ENCODE results near the gene EYA2. TPM values are rescaled to one million over a fixed set of nuclear protein-coding genes. Genes with fewer than 3 reads are reported as not detected.

EYA2 gene
- total RNA-seq, 4 donors from 2014 or later: 9.7 to 22.1 (median 14.3) TPM

- 61 to 68% methylated on average over 3 to 4 of the region's 4 CpGs for WGBS, 2 donors
- TF ChIP-seq POLR2A (IDR thresholded peaks at IDR 0.05): no peak
- TF ChIP-seq, protein P1, sequence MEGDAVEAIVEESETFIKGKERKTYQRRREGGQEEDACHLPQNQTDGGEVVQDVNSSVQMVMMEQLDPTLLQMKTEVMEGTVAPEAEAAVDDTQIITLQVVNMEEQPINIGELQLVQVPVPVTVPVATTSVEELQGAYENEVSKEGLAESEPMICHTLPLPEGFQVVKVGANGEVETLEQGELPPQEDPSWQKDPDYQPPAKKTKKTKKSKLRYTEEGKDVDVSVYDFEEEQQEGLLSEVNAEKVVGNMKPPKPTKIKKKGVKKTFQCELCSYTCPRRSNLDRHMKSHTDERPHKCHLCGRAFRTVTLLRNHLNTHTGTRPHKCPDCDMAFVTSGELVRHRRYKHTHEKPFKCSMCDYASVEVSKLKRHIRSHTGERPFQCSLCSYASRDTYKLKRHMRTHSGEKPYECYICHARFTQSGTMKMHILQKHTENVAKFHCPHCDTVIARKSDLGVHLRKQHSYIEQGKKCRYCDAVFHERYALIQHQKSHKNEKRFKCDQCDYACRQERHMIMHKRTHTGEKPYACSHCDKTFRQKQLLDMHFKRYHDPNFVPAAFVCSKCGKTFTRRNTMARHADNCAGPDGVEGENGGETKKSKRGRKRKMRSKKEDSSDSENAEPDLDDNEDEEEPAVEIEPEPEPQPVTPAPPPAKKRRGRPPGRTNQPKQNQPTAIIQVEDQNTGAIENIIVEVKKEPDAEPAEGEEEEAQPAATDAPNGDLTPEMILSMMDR (IDR thresholded peaks at IDR 0.05): no peak
- H3K27ac ChIP-seq: no peak overlapping the region
Observed at GRCh38 chr20:47030271-47030810, 135.7 kb downstream of the EYA2 start.

GRCh38 chr20:47031004-47031403 is 136.4 kb downstream of the EYA2 start:
- H3K27me3 ChIP-seq: no peaks in the 10 kb centered on the region
- H3K4me1 ChIP-seq: peaks cover 3 to 24% (median 8%) of the 10 kb centered on the region in 3 donors
- intact Hi-C loops (cut with DNase I): no loop called here
- DNase-seq: no peak
- peaks cover 0 to 6% (median 0%) of the 10 kb centered on the region in 3 donors for H3K9me3 ChIP-seq
- 51 to 62% methylated on average over 6 to 7 of the region's 7 CpGs for WGBS, 2 donors
- H3K27ac ChIP-seq: no peak overlapping the region
- H3K36me3 ChIP-seq: peaks cover 0 to 16% (median 6%) of the 10 kb centered on the region in 3 donors
- H3K4me3 ChIP-seq: no peak overlapping the region
- TF ChIP-seq POLR2A (IDR thresholded peaks at IDR 0.05): no peak
- TF ChIP-seq, protein P1 (IDR thresholded peaks at IDR 0.05): no peak

More at GRCh38 chr20:47030271-47030810, 135.7 kb downstream of the EYA2 start:
- no peak overlapping the region for H3K4me3 ChIP-seq
- intact Hi-C loops (cut with DNase I): no loop called here
- peaks cover 3 to 24% (median 8%) of the 10 kb centered on the region in 3 donors for H3K4me1 ChIP-seq
- H3K27me3 ChIP-seq: no peaks in the 10 kb centered on the region
- H3K36me3 ChIP-seq: peaks cover 0 to 16% (median 6%) of the 10 kb centered on the region in 3 donors
- no peak for DNase-seq
- H3K9me3 ChIP-seq: peaks cover 0 to 6% (median 0%) of the 10 kb centered on the region in 3 donors

- H3K9me3 ChIP-seq: peaks cover 0 to 6% (median 0%) of the 10 kb centered on the region in 3 donors
- no peak overlapping the region for H3K4me3 ChIP-seq
- H3K36me3 ChIP-seq: peaks cover 0 to 16% (median 6%) of the 10 kb centered on the region in 3 donors
- TF ChIP-seq, protein P1 (IDR thresholded peaks at IDR 0.05): no peak
- TF ChIP-seq POLR2A (IDR thresholded peaks at IDR 0.05): no peak
- H3K27ac ChIP-seq: no peak overlapping the region
- DNase-seq: no peak
- H3K27me3 ChIP-seq: no peaks in the 10 kb centered on the region
- peaks cover 3 to 18% (median 8%) of the 10 kb centered on the region in 3 donors for H3K4me1 ChIP-seq
- 82 to 100% methylated on average over 1 of the region's 1 CpG for WGBS, 2 donors
- intact Hi-C loops (cut with DNase I): no loop called here
Observed at GRCh38 chr20:47031821-47032220, 137.2 kb downstream of the EYA2 start.

GRCh38 chr20:47032933-47033578 is 138.4 kb downstream of the EYA2 start:
- H3K9me3 ChIP-seq: peaks cover 0 to 5% (median 0%) of the 10 kb centered on the region in 3 donors
- peaks cover 0 to 13% (median 6%) of the 10 kb centered on the region in 3 donors for H3K36me3 ChIP-seq
- H3K27ac ChIP-seq: no peak overlapping the region
- TF ChIP-seq, protein P1 (IDR thresholded peaks at IDR 0.05): no peak
- TF ChIP-seq POLR2A (IDR thresholded peaks at IDR 0.05): no peak
- DNase-seq: no peak
- no peaks in the 10 kb centered on the region for H3K27me3 ChIP-seq
- WGBS, 2 donors: 50 to 83% methylated on average over 2 to 8 of the region's 8 CpGs
- intact Hi-C loops (cut with DNase I): no loop called here
- H3K4me3 ChIP-seq: no peak overlapping the region
- H3K4me1 ChIP-seq: peaks cover 0 to 6% (median 3%) of the 10 kb centered on the region in 3 donors

DNA sequence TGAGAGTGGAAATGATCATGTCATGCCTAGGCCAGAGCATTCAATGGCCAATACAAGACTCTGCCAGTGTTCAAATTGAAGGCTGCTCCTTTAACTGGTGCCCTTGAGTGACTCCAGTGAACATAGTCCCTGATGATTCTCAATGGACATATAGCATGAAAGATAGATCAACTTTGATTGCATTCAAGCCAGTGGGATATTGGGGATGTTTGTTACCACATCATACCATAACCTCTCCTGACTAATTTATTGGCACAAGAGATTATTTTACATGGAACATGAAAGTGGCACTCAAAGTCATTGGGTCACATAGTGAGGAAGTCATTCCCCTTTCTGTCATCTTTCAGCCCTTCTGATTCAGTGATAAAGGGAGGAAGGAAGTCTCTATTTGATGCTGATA is 139.0 kb downstream of the EYA2 start:
- intact Hi-C loops (cut with DNase I): no loop called here
- DNase-seq: no peak
- H3K27ac ChIP-seq: no peak overlapping the region
- H3K9me3 ChIP-seq: no peaks in the 10 kb centered on the region
- no peak overlapping the region for H3K4me3 ChIP-seq
- TF ChIP-seq POLR2A (IDR thresholded peaks at IDR 0.05): no peak
- TF ChIP-seq, protein P1 (IDR thresholded peaks at IDR 0.05): no peak
- H3K27me3 ChIP-seq: no peaks in the 10 kb centered on the region
- peaks cover 0 to 7% (median under 1%) of the 10 kb centered on the region in 3 donors for H3K36me3 ChIP-seq
- peaks cover 0 to 4% (median 3%) of the 10 kb centered on the region in 3 donors for H3K4me1 ChIP-seq
